T follicular helper cell (primary cell): Measurements from ENCODE around the gene FBXO31.
"Not testable (repeated sequence)": the region's sequence is repeated elsewhere in the genome, so short reads cannot be mapped to it uniquely, and the experiment has no call there.

ENCODE experiments used
- DNase-seq: peaks from one replicate; pipeline ENCODE4 v3.0.0-alpha.2; 2020; ENCODE audit warnings: low read depth

The FBXO31 gene

GRCh38 chr16:87342978-87343752 is 40.4 kb downstream of the FBXO31 start:
- DNase-seq, result no peak

DNA sequence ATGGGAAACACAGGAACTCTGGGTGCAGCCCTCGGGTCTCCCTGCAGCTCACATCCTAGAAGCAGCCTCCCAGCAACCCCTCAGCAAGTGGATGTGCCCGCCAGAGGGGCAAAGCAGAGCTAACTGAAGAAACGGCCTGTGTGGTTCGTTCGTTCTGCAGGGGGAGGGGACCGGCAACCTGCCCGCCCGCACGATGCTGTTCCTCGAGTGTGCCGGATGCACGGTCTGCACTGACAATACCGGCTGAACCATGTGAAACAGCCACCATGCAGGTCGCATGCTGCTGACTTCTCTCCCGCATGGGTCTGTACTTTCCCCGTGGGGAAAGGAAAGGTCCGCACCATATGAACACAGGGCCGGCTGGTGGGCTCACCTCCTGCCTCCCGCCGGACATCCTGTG is 41.1 kb downstream of the FBXO31 start:
- no peak for DNase-seq

DNA sequence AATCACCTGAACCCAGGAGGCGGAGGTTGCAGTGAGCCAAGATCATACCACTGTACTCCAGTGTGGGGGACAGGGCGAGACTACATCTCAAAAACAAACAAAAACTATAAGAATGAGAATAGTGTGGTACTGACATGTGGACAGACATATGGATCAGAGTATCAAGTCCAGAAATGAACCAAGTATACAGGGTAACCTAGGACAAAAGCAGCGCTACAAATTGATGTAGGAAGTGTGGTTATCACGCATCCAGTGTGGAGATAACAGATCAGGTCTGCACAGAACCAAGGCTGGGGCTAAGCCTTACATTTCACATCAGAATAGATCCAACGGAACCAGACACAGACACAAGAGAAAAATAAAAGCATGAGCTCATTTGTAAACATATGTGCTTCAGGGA is 43.4 kb downstream of the FBXO31 start:
- no peak for DNase-seq

GRCh38 chr16:87339724-87340105 is 43.9 kb downstream of the FBXO31 start:
- DNase-seq, result not testable (repeated sequence)

DNA sequence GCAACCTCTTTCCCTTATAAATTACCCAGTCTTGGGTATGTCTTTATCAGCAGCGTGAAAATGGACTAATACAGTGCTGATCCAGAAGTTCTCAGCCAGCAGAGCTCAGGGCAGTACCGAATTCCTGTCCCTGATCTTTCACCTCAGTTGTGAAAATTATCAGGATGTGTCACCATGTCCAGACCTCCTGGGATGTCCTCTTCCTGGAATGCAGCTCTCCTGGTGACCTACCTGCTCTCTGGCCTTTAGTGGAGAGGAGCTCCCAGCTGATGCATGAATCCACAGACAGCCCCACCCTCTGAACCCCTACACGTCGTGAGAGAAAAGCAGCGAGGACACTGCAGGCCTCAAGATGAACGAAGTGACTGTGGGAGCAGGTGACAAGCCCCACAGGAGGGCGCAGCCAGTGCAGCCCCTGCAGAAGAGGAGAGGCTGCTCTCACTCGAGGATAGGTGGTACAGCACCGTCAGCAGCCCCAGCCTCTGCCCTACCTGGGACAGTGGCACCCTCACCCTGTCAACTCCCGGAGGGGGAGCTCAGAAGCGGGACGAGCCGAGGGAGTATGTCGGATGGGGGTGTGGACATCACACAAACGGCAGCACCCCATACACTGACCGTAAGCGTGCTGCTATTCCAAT is 44.4 kb downstream of the FBXO31 start:
- DNase-seq, result no peak

- no peak for DNase-seq
Observed at GRCh38 chr16:87338155-87338765, 45.3 kb downstream of the FBXO31 start.

DNA sequence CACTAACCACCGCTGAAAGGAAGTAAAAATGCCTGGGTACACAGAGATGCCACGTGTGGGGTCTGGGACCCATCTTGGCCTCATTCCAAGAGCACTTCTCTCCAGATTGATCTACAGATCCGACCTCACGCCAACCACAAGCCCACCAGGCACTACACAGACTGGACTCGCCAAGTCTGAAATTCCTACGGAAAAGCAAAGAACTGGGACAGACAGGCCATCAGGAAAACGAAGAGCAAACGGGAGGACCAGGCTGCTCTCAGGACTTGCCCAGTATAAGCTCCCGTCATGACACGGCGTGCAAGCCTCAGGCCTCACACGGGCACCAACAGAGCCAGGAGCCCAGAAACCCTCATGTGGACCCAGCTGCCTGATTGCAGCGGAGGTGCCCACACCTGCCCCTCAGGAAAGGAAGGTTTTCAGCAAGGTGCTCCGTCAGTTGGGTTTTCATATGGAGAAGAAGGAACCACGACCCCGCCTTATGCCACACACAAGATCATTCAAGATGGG is 46.3 kb downstream of the FBXO31 start:
- DNase-seq, result no peak

DNA sequence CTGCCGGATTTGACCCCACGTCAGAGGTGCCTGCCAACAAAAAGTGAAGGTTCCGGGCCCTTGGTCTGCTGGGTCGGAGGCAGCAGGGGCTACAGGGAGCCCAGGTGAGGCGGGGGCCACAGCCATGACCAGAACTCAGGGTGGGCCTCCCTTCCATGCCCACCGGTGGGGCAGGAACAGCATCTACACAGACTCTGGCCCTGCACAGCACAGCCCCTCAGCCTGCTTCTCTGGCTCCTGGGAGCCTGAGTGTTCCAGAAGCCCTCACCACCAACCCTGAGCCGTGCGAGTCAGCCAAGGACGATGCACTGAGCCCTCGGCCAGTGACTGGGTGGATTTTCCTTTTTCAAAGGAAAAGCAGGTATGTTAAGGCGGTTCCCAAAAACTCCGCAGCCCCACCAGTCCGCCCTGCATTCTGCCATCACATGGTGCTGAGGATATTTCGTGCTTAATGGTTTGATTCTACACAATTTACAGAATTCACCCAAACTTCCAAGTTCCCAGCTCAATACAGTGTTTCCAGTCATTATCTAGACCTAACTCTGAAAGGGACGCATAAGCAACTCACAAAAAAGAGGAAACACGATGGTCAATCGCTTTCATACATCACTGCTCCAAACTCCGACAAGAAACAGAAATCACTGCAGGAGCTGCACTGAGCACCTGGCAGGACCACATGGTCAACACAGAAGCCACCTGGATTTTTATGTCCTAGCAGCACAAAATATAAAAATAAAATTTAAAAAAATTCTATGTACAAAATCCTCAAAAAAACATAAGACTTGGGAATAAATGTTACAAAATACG is 46.9 kb downstream of the FBXO31 start:
- no peak for DNase-seq

GRCh38 chr16:87335625-87336433 is 47.7 kb downstream of the FBXO31 start:
- DNase-seq, result no peak

- DNase-seq, result no peak
Observed at GRCh38 chr16:87334651-87335624, 48.6 kb downstream of the FBXO31 start.

DNA sequence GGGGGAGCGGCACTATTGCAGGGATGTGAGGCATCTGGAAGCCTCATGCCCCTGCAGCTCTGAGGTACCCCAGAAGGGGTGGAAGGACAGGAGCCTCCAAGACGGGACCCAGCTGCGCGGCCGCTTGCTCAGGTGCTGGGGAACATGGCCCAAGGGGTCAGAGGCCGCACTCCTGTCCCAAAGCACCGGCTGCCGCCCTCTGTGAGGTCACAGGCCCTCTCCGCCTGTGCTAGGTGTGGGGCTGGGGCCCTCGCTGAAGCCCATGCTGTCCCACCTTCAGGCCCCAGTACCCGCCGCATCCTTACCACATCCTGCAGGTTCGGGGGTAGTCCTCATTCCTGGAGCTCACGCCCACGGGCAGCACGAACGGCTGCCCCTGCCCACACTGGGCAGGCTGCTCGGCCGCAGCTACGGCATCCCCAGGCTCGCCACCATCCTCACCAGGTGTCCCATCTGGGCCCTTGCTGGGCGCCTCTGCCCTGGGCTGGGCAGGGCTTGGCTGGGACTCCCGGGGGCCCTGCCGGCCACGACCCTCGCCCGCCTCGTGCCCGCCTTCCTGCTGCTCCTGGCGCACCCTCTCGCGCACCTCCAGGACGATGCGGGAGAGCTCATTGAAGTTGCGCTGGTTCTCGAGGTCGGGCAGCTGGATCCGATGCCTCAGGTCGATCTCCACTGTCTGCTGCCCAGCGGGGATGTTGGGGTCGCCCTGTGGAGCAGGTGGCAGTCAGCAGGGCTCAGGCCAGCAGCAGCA is 49.8 kb downstream of the FBXO31 start:
- DNase-seq, result no peak

DNA sequence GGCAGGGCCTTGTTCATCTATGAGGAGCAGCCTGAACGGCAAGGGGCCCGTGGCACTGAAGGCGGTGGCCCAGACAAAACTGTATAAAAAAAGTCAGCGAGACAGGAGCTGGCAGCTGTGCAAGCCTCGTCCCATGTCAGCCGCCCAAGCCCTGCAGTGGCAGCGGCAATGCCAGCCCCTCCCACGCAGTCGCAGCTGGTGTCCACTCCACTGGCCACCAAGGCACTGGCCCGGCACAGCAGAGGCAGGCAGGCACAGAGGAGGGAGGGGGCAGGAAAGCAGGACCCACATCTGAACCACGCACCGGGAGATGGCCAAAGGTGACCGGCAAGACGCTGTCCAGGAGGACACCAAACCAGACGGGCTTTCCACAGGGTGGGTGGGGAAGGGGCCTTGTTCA is 50.5 kb downstream of the FBXO31 start:
- no peak for DNase-seq

DNA sequence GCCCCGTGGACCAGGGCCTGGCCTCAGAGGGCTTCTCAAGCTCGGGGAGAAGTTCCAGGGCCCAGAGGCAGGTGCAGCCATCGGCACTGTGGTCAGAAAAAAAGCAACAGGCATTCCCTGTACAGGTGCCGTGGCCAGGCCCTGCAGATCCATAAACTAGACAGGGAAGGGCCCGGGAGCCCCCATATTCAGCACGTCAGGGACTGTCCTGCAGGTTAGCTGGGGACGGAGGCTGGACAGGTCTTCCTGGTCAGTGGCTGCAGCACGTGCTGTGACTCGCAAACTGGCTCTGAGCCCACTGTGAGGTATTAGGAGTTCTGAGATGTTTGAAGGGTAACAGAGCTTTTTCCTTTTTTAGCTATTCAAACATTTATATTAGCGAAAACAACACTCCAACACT is 51.4 kb downstream of the FBXO31 start:
- DNase-seq, result no peak

GRCh38 chr16:87331241-87331801 is 52.3 kb downstream of the FBXO31 start:
- no peak for DNase-seq

DNA sequence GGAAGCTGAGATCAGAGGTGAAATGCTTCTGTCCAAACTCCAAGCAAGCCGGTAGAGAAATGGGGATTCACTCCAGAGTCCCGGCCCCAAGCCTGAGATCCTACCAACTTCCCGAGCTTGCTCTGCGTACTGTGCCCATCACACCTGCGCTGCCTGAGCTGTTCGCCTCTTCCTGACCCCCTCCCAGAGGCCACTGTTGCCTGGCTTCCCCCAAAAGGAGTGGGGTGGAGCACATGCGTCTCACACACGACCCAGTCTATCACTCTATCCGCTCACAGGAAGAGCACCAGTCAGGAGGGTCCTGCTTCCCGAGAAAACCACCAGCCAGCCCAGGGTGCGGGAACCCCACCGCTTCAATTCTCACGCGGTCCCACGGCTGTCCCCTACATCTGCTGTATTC is 52.9 kb downstream of the FBXO31 start:
- no peak for DNase-seq

- DNase-seq, result no peak
Observed at GRCh38 chr16:87330257-87330624, 53.3 kb downstream of the FBXO31 start.

DNA sequence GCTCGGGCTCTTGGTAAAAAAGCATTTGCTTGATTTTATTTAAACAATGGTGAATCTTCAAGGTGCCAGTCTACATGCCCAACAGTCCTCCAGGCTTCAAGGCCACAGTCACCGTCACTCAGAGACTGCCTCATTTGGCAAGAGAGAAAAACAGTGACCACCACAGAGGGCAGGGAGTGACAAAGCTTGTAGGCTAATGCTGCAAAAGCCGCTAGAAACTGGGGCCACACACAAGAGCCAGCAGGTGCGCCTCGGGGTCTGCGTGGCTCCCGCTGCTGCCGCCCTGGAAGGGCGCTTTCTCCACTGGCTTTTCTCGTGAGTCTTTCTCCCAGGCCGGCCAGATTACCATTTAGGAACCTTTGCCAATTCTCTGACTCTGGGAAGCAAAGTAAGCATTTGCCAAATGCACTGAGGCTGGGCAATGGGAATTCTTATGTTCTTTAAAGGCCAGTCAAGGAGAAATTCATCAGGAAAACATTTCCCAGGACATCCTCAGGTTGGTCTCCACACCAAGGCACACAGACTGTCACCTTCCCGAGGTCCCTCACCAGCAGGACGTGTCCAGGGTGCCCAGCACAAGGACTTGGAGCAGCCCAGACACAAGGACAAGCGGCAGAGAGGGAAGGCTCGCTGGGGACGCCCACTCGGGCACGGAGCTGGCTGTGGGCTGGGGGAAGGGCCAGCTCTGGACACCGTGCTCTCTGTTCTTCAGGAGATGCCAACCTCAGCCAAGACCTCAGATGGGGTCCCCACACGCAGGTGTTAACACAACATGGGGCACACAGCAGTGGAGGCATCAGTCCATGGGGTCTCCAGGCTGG is 53.9 kb downstream of the FBXO31 start:
- no peak for DNase-seq

DNA sequence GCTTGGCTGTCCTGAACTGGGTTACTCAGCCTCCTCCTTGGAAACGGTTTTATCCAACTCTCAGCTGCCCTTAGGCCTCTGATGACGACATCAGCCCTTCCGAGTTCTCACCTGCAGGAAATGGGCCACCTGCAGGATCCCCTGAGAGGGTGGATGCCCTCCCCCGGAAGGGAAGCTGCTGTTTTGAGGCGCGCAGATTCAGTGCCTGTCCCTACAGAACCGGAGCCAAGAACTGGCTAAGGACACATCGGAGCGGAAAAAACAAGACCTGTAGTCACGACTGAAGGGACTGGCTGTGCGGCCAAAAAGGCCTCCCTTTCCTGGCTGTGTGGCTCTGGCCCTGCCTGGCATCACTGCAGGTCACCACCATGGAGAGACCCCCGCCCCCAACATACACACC is 54.7 kb downstream of the FBXO31 start:
- DNase-seq, result no peak
